ENCODE data around the gene STN1.
"Not testable (repeated sequence)": the region's sequence is repeated elsewhere in the genome, so short reads cannot be mapped to it uniquely, and the experiment has no call there.

STN1 gene

GRCh38 chr10:103847909-103848468, 70.0 kb downstream of the STN1 start:
- in situ Hi-C loops (cut with MboI; ENCODE audit: low pct_unique_long_range_greater_than_20kb, low sequenced_read_pairs, unreplicated experiment), result no loop called here
- TF ChIP-seq CTCF (IDR thresholded peaks at IDR 0.05; ENCODE audit: extremely low read depth, insufficient read depth, missing control alignments), result peak; percentile 16
- no peak for DNase-seq (ENCODE audit: low spot score)

GRCh38 chr10:103847346-103847745, 70.6 kb downstream of the STN1 start:
- no peak for DNase-seq (ENCODE audit: low spot score)
- TF ChIP-seq CTCF (IDR thresholded peaks at IDR 0.05; ENCODE audit: extremely low read depth, insufficient read depth, missing control alignments), result no peak
- in situ Hi-C loops (cut with MboI; ENCODE audit: low pct_unique_long_range_greater_than_20kb, low sequenced_read_pairs, unreplicated experiment), result no loop called here

- no peak for DNase-seq (ENCODE audit: low spot score)
- no peak for TF ChIP-seq CTCF (IDR thresholded peaks at IDR 0.05; ENCODE audit: extremely low read depth, insufficient read depth, missing control alignments)
- in situ Hi-C loops (cut with MboI; ENCODE audit: low pct_unique_long_range_greater_than_20kb, low sequenced_read_pairs, unreplicated experiment), result no loop called here
These were observed 72.0 kb downstream of the STN1 start for GRCh38 chr10:103845972-103846371.

- DNase-seq (ENCODE audit: low spot score); in situ Hi-C loops (cut with MboI; ENCODE audit: low pct_unique_long_range_greater_than_20kb, low sequenced_read_pairs, unreplicated experiment): not testable (repeated sequence)
These were observed 72.6 kb downstream of the STN1 start for GRCh38 chr10:103845346-103845745.

GRCh38 chr10:103843854-103844570, 74.0 kb downstream of the STN1 start:
- in situ Hi-C loops (cut with MboI; ENCODE audit: low pct_unique_long_range_greater_than_20kb, low sequenced_read_pairs, unreplicated experiment), result no loop called here
- TF ChIP-seq CTCF (IDR thresholded peaks at IDR 0.05; ENCODE audit: extremely low read depth, insufficient read depth, missing control alignments), result no peak
- DNase-seq (ENCODE audit: low spot score), result no peak

- in situ Hi-C loops (cut with MboI; ENCODE audit: low pct_unique_long_range_greater_than_20kb, low sequenced_read_pairs, unreplicated experiment), result no loop called here
- no peak for DNase-seq (ENCODE audit: low spot score)
- no peak for TF ChIP-seq CTCF (IDR thresholded peaks at IDR 0.05; ENCODE audit: extremely low read depth, insufficient read depth, missing control alignments)
These were observed 74.9 kb downstream of the STN1 start for GRCh38 chr10:103843045-103843444.

GRCh38 chr10:103842605-103843004, 75.4 kb downstream of the STN1 start:
- no peak for DNase-seq (ENCODE audit: low spot score)
- in situ Hi-C loops (cut with MboI; ENCODE audit: low pct_unique_long_range_greater_than_20kb, low sequenced_read_pairs, unreplicated experiment), result no loop called here
- TF ChIP-seq CTCF (IDR thresholded peaks at IDR 0.05; ENCODE audit: extremely low read depth, insufficient read depth, missing control alignments), result no peak

All from GM13977 (cell line).